Retinal pigment epithelial cell (primary cell): Measurements from ENCODE around the gene PLA2G7.

ENCODE experiments used
- DNase-seq: peaks from one replicate; pipeline ENCODE4 v3.0.0-alpha.2; 2010; ENCODE audit warnings: low read depth
- H3K4me3 ChIP-seq: 2 replicates; pipeline ENCODE4 v1.5.1; 2011; ENCODE audit warnings: mild to moderate bottlenecking, low read length, control low read depth, moderate library complexity
- TF ChIP-seq, protein P1 (sequence below): conservative IDR thresholded peaks from 2 replicates; pipeline ENCODE4 v1.5.1; 2011; ENCODE audit warnings: low read depth, low read length, control low read depth, inconsistent platforms

The PLA2G7 gene

DNA sequence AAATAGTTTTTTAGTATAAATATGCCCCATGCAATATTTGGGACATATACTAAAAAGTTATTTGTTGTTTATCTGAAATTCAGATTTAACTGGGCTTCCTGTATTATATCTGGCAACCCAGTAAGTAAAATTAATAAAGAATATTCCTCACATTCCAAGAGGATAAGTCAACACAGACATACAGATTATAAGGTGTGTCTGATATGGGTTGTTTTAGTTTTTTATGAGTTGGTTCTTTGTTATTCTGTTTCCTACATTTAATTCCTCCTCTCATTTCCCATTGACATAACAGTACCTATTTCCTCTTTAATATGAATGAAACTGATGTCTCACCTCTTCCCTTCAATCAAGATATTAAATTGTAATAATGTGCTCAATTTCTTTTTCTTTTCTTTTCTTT lies 1.7 kb upstream of the PLA2G7 start:
- no peak overlapping the region for H3K4me3 ChIP-seq
- DNase-seq = no peak
- TF ChIP-seq, protein P1, sequence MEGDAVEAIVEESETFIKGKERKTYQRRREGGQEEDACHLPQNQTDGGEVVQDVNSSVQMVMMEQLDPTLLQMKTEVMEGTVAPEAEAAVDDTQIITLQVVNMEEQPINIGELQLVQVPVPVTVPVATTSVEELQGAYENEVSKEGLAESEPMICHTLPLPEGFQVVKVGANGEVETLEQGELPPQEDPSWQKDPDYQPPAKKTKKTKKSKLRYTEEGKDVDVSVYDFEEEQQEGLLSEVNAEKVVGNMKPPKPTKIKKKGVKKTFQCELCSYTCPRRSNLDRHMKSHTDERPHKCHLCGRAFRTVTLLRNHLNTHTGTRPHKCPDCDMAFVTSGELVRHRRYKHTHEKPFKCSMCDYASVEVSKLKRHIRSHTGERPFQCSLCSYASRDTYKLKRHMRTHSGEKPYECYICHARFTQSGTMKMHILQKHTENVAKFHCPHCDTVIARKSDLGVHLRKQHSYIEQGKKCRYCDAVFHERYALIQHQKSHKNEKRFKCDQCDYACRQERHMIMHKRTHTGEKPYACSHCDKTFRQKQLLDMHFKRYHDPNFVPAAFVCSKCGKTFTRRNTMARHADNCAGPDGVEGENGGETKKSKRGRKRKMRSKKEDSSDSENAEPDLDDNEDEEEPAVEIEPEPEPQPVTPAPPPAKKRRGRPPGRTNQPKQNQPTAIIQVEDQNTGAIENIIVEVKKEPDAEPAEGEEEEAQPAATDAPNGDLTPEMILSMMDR = no peak

DNA sequence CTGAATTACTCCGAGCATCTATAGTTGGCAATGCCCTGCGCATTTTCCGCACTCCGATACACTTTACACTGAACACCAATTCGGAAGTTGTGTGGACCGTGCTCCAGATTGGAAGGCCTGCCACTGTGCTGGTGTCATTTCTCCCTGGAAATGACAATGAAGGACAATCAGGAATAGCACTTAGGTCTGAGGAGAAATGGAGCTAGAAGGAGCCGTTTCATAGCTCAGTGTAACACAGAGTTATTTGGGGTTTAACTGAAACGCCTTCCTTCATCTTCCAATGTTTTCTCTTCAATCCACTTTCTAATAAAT lies 501 bp upstream of the PLA2G7 start:
- peak overlapping the region; percentile 59 for H3K4me3 ChIP-seq
- TF ChIP-seq, protein P1 = no peak

DNA sequence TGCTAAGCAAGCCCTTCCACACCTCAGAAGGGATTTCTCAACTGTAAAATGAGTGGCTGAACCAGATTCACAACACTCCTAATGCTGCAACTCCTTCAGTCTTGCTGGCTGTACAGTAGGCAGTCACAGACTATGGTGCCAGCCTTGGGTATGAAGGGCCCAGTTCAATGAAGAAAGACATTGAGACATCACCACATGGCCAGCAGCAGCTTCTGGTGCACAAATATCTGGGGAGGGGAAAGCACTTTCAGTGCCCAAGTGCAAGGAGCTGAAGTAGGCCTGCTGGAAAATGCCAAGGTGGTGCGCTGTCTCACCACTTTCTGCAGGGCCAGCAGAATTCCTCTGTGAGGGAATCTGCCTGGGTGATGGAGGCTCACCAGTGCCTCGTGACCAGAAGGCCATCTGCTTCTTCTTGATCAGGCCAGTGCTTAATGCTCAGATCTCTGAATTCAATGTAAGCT lies 1.8 kb downstream of the PLA2G7 start:
- TF ChIP-seq, protein P1 = no peak
- DNase-seq = no peak
- no peak overlapping the region for H3K4me3 ChIP-seq

More for the DNA sequence above, 501 bp upstream of the PLA2G7 start:
- DNase-seq = no peak

DNA sequence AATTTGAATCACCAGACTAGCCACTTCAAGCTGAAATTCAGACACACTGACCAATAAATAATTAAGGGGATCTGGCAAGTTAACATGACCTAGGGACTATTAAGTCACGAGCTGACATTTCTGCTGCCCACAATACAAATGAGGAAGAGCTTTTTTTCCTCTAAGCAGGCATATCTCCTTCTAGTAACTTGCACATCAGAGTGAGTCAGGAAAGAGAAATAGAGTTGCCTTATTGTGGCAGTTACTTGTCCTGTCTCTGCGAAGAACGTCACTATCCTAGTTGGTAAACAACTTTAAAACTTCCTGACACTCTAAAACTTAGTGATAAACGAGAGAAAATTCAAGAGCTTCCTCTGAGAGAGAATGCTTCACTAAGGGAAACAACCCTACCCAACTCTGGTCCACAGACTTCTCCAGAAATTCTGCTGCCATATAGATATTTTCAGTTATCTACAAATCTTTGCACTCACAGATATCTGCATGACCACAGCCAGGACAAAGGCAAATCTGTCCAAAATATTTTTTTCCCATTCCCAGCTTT lies 4.2 kb downstream of the PLA2G7 start:
- H3K4me3 ChIP-seq = no peak overlapping the region
- TF ChIP-seq, protein P1 = no peak
- DNase-seq = no peak

DNA sequence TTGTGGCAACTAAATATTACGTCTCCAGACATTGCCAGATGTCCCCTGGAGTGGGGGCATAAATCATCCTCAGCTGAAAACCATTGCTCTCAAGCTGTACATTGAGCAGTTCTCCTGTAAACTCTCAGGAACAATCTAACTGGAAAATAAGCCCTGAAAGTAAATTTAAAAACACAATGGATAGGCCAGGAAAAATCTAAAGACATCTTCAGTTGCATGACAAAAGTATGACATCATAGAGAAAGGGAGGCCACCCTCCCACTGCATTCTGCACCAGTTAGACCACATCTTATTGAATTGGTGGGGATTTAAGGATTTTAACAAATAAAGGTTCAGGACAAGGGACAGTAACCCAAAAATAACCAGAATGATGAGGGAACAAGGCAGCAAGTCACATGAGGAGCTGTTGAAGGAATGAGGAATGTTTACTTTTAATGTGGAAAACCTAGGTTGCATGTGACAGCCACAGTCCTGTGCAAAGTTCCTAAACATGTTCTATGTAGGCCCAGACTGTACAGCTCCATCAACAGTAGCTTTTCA lies 5.3 kb downstream of the PLA2G7 start:
- TF ChIP-seq, protein P1 = no peak
- H3K4me3 ChIP-seq = no peak overlapping the region
- DNase-seq = no peak

DNA sequence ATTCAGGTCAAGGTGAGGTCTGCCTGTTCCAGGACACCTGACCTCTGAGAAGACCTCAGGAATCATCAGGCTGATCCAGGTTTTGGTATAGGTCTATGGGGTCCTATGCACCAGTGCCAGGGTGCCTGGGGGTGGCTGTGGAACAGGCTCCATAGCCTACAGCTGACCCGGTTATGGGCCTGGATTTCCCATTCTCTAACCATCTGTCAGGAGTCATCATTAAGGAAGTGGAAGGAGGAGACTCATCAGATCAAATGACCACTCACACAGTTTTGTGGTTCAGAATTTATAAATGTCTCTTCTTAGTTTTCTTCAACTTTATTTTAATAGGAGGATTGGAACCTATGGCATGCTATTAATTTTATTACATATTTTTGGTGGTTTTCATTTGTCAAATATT lies 14.8 kb downstream of the PLA2G7 start:
- H3K4me3 ChIP-seq = no peak overlapping the region
- no peak for DNase-seq
- TF ChIP-seq, protein P1 = no peak

DNA sequence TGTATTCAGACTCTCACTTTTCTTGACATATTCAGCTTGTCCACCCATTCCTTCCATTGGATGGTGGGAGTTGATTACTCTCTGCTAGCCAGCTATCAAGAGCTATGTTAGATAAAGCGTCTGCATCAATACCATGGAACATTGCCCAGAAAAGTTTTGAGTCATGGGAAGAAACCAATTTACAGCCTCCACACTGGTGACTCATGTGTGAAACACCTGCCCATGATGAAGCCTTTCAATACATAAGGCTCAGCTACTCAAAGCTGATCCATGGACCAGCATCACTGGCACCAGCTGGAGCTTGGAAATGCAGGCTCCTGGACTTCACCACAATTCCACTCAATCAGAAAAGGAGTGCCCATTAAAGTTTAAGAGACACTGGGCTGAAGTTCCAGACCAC lies 16.1 kb downstream of the PLA2G7 start:
- TF ChIP-seq, protein P1 = no peak
- H3K4me3 ChIP-seq = no peak overlapping the region
- peak; percentile 69 for DNase-seq
